K562 (cell line): ENCODE measurements around the gene VTN. TPM values are rescaled to one million over a fixed set of nuclear protein-coding genes. Genes with fewer than 3 reads are reported as not detected.
A peak's percentile ranks its signal among the peaks of the same experiment; 100 is the strongest.

Experiments
- ATAC-seq: fragments of 200-7000 bp; cut with Tn5 transposase; 3 replicates; pipeline ENCODE4 v1.9.1; 2020; ENCODE audit warnings: moderate library complexity
- BruUV-seq: library from RNA; stranded (reverse); fragments of 400-500 nt; replicated peaks from 2 replicates; lab custom pipeline; 2021; lab: Mats Ljungman, UMichigan
- CTCF ChIA-PET: fragments of 300-600 bp; formaldehyde crosslinking; extraction: SDS; loops from one replicate; lab custom pipeline; 2021; ENCODE audit warnings: low intra/inter-chr PET ratio; lab: Yijun Ruan, JAX
- POLR2A ChIA-PET: fragments of 300-600, 350-650 bp; sonication (Branson Sonifier 250); formaldehyde crosslinking; extraction: SDS; loops from one replicate; lab custom pipeline; 2021; ENCODE audit warnings: antibody characterized with exemption, inconsistent platforms; lab: Yijun Ruan, JAX
- DNase-seq, 4 experiments: peaks; one replicate each; pipeline versions ENCODE4 v3.0.0 to v3.0.0-alpha.2; 2011 to 2018; ENCODE audit warnings: low spot score in 3 of 4, mixed read lengths in 3 of 4; ENCODE audit errors: extremely low read depth in 1 of 4
- FAIRE-seq: peaks from 2 replicates; lab custom pipeline; 2011; peaks lifted over from hg19 to GRCh38; lab: Jason Lieb, UNC
- H2AFZ ChIP-seq: 2 replicates; pipeline ENCODE4 v1.6.0; 2011; ENCODE audit warnings: low read depth, low read length, control low read depth, inconsistent platforms
- H3K27ac ChIP-seq: fragments of 200-600 bp; 3 replicates; pipeline ENCODE4 v1.8.0; 2011; ENCODE audit warnings: low read depth, mild to moderate bottlenecking, control low read depth, inconsistent platforms, low read length, moderate library complexity, mixed read lengths; ENCODE audit errors: extremely low read depth
- H3K27me3 ChIP-seq, 2 experiments: fragments of 300-600 bp in 1 of 2; 2 replicates in 1 of 2; 3 replicates in 1 of 2; pipeline versions ENCODE4 v1.6.0 to v1.8.0; 2011; ENCODE audit warnings: inconsistent platforms in 2 of 2, low read length in 2 of 2, mild to moderate bottlenecking in 1 of 2, mixed read lengths in 1 of 2, moderate library complexity in 1 of 2; ENCODE audit not compliant: control insufficient read depth in 2 of 2, insufficient read depth in 2 of 2
- H3K36me3 ChIP-seq: fragments of 300-600 bp; 3 replicates; pipeline ENCODE4 v1.8.0; 2011; ENCODE audit warnings: mild to moderate bottlenecking, low read length, inconsistent platforms; ENCODE audit not compliant: control insufficient read depth, insufficient read depth
- H3K4me1 ChIP-seq, 2 experiments: fragments of 200-600 bp in 1 of 2; replicated peaks in 1 of 2; 2 replicates in 1 of 2; 3 replicates in 1 of 2; pipeline versions ENCODE4 v1.5.1 to v1.8.0; 2011; ENCODE audit warnings: inconsistent platforms in 2 of 2, low read length in 2 of 2, mild to moderate bottlenecking in 1 of 2, mixed read lengths in 1 of 2, moderate library complexity in 1 of 2; ENCODE audit not compliant: control insufficient read depth in 2 of 2, insufficient read depth in 2 of 2
- H3K4me2 ChIP-seq: 2 replicates; pipeline ENCODE4 v1.6.1; 2011; ENCODE audit warnings: low read length, control low read depth, inconsistent platforms, mixed read lengths; ENCODE audit not compliant: insufficient read depth
- H3K4me3 ChIP-seq: fragments of 200-600 bp; sonication (generic), shearing (Covaris generic); 2 replicates; pipeline ENCODE4 v1.5.1; 2016; ENCODE audit warnings: control low read depth, inconsistent platforms
- H3K79me2 ChIP-seq: fragments of 200-600 bp; 3 replicates; pipeline ENCODE4 v1.8.0; 2011; ENCODE audit warnings: low read length, inconsistent platforms; ENCODE audit not compliant: control insufficient read depth, insufficient read depth
- H3K9ac ChIP-seq, 2 experiments: 2 replicates each; pipeline versions ENCODE4 v1.6.0 to v1.6.1; 2011; ENCODE audit warnings: low read depth in 2 of 2, low read length in 2 of 2, control low read depth in 1 of 2, inconsistent platforms in 1 of 2, mild to moderate bottlenecking in 1 of 2, mixed read lengths in 1 of 2; ENCODE audit not compliant: insufficient read depth in 1 of 2
- H3K9me1 ChIP-seq: one replicate; pipeline ENCODE4 v1.6.0; 2011; ENCODE audit warnings: inconsistent platforms, mild to moderate bottlenecking, low read length, moderate library complexity; ENCODE audit not compliant: control insufficient read depth, insufficient read depth
- H3K9me3 ChIP-seq: replicated peaks from 2 replicates; pipeline ENCODE4 v1.5.1; 2011; ENCODE audit warnings: low read depth, low read length, inconsistent platforms; ENCODE audit not compliant: control insufficient read depth, insufficient read depth
- H4K20me1 ChIP-seq: replicated peaks from 2 replicates; pipeline ENCODE4 v1.6.1; 2011; ENCODE audit warnings: low read length, inconsistent platforms, mixed read lengths; ENCODE audit not compliant: control insufficient read depth, insufficient read depth
- DIDO1 ChIP-seq: fragments of 450-650 bp; IDR thresholded peaks from 2 replicates; pipeline ENCODE4 v1.6.1; 2016; ENCODE audit warnings: low read depth, missing biosample characterization, missing genetic modification characterization
- DMBX1 ChIP-seq: fragments of 250-450 bp; sonication (Bioruptor Pico); IDR thresholded peaks from 2 replicates; pipeline ENCODE4 v1.8.0; 2022; ENCODE audit warnings: inconsistent platforms, mild to moderate bottlenecking, moderate library complexity, borderline replicate concordance
- DNMT1 ChIP-seq: fragments of 450-650 bp; IDR thresholded peaks from 2 replicates; pipeline ENCODE4 v1.6.1; 2016; ENCODE audit warnings: antibody characterized with exemption, mild to moderate bottlenecking
- MBD2 ChIP-seq: sonication (generic); IDR thresholded peaks from 2 replicates; pipeline ENCODE4 v1.6.1; 2016; ENCODE audit warnings: low read depth, borderline replicate concordance
- NFYB ChIP-seq: IDR thresholded peaks from 2 replicates; pipeline ENCODE4 v1.6.1; 2011; ENCODE audit warnings: mild to moderate bottlenecking, moderate library complexity; ENCODE audit not compliant: insufficient read length; ENCODE audit errors: extremely low read depth
- RBM25 ChIP-seq: fragments of 200-400 bp; formaldehyde crosslinking; IDR thresholded peaks from 2 replicates; pipeline ENCODE4 v1.6.1; 2018; ENCODE audit warnings: low read length, low read depth, moderate library complexity; ENCODE audit not compliant: severe bottlenecking
- RHOXF2B ChIP-seq: fragments of 250-450 bp; sonication (Bioruptor Pico); conservative IDR thresholded peaks from 2 replicates; pipeline ENCODE4 v1.5.1; 2021
- TEAD2 ChIP-seq: fragments of 450-650 bp; IDR thresholded peaks from 2 replicates; pipeline ENCODE4 v1.6.1; 2016; ENCODE audit warnings: missing genetic modification characterization, control low read depth, missing compliant biosample characterization
- THRAP3 ChIP-seq: fragments of 450-650 bp; IDR thresholded peaks from 2 replicates; pipeline ENCODE4 v1.6.1; 2016; ENCODE audit warnings: mild to moderate bottlenecking, inconsistent platforms, borderline replicate concordance
- ZBED1 ChIP-seq: IDR thresholded peaks from 2 replicates; pipeline ENCODE4 v1.6.1; 2014
- ZNF24 ChIP-seq: fragments of 450-650 bp; IDR thresholded peaks from 2 replicates; pipeline ENCODE4 v1.6.1; 2016
- WGBS: fragments of 100-300 bp; shearing (Covaris generic); methylation state at CpG from one replicate; pipeline ENCODE4 v1.1.6; 2016; ENCODE audit warnings: low coverage, mixed read lengths; ENCODE audit not compliant: insufficient coverage; ENCODE audit errors: missing lambda C conversion rate; 5-methylcytosine and 5-hydroxymethylcytosine counted together
- in situ Hi-C: fragments of 300-500 bp; cut with MboI; formaldehyde crosslinking; loops from 4 replicates; pipeline ENCODE4 v1.15.0; 2018; ENCODE audit warnings: inconsistent platforms, mixed read lengths
- intact Hi-C: fragments of 100-400 bp; cut with micrococcal nuclease; formaldehyde crosslinking; loops from 2 replicates; pipeline ENCODE4 v1.14.2; 2022
- polyA plus RNA-seq, 8 experiments: library from polyadenylated mRNA; depleted of rRNA in 4 of 8; stranded (reverse) in 5 of 8; unstranded in 3 of 8; fragments of >200 nt; fragmentation: Nextera tagmentation in 2 of 8; fragmentation: Illumina TruSeq in 1 of 8; extraction: Ambion mirVana in 2 of 8; extraction: Trizol in 1 of 8; gene quantifications; 2 replicates each; pipeline versions ENCODE4 v1.2.1 to v1.2.3, GENCODE V29; 2011 to 2014; ENCODE audit warnings: inconsistent platforms in 1 of 8, missing spikeins in 1 of 8
- total RNA-seq, 7 experiments: library from RNA; depleted of rRNA in 6 of 7; stranded (reverse); fragments of >200 nt in 6 of 7; fragmentation: Illumina TruSeq in 2 of 7; extraction: Trizol in 2 of 7; gene quantifications; 2 replicates each; pipeline versions ENCODE4 v1.2.1 to v1.2.3, GENCODE V29; 2011 to 2021; ENCODE audit warnings: low replicate concordance in 1 of 7
- TF ChIP-seq, protein P1 (sequence below), 3 experiments: fragments of 200-800 bp in 1 of 3; fragments of 250-450 bp in 1 of 3; fragments of 450-650 bp in 1 of 3; sonication (Bioruptor Pico) in 1 of 3; sonication (Bioruptor generic) in 1 of 3; formaldehyde crosslinking in 1 of 3; IDR thresholded peaks; 2 replicates each; pipeline versions ENCODE4 v1.6.1 to v1.8.0; 2016 to 2022; ENCODE audit warnings: mild to moderate bottlenecking in 2 of 3, missing genetic modification characterization in 2 of 3, missing compliant biosample characterization in 1 of 3, moderate library complexity in 1 of 3
- TF ChIP-seq, protein P2 (sequence below): sonication (generic); formaldehyde crosslinking; IDR thresholded peaks from 2 replicates; pipeline ENCODE4 v1.8.0; 2022; ENCODE audit warnings: mild to moderate bottlenecking, low read depth, missing genetic modification reagents
- TF ChIP-seq, protein P3 (sequence below): fragments of 250-450 bp; sonication (Bioruptor Pico); IDR thresholded peaks from 2 replicates; pipeline ENCODE4 v1.8.0; 2021; ENCODE audit warnings: mild to moderate bottlenecking, moderate library complexity

Gene VTN
- total and polyA plus RNA-seq, 9 of the 15 experiments (the other 6 are each of a cell fraction or from before 2014, with no cell fraction given), result 0.13 to 1.0 (median 0.29) TPM; not detected in 1

DNA sequence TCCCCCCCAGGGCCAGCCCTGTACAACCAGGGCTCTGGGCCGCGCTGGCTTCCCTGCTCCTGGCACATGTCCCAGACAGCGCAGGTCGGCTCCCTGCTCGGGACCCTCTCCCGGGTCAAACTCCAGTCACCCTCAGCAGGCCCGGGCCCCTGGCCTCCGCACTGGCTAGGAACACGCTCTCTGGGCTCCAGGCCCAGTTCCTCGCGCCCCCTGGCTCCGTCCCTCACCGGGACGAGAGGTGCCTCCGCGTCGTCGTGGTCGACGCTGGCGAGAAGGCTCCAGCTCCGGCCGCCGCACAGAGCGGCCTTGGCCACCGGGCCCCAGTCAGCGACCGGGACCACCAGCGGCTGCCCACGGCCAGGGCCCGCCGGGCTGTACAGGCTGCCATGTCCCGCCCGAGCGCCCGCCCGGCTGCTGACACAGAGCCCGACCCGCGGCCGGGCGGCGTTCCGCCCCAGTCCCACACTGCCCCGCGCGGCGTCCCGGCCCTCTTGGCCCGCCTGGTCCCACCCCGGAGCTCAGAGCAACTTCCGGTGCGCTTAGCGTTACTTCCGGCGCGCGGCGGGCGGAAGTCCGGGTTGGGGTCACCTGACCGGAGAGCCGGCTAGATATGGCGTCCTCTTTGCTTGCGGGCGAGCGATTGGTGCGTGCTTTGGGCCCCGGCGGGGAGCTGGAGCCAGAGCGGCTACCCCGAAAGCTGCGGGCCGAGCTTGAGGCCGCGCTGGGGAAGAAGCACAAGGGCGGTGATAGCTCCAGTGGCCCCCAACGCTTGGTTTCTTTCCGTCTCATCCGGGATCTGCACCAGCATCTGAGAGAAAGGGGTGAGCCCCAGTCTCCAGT is 12.8 kb downstream of the VTN start, which contains the start of gene POLDIP2 (continued):
- TF ChIP-seq, protein P1, sequence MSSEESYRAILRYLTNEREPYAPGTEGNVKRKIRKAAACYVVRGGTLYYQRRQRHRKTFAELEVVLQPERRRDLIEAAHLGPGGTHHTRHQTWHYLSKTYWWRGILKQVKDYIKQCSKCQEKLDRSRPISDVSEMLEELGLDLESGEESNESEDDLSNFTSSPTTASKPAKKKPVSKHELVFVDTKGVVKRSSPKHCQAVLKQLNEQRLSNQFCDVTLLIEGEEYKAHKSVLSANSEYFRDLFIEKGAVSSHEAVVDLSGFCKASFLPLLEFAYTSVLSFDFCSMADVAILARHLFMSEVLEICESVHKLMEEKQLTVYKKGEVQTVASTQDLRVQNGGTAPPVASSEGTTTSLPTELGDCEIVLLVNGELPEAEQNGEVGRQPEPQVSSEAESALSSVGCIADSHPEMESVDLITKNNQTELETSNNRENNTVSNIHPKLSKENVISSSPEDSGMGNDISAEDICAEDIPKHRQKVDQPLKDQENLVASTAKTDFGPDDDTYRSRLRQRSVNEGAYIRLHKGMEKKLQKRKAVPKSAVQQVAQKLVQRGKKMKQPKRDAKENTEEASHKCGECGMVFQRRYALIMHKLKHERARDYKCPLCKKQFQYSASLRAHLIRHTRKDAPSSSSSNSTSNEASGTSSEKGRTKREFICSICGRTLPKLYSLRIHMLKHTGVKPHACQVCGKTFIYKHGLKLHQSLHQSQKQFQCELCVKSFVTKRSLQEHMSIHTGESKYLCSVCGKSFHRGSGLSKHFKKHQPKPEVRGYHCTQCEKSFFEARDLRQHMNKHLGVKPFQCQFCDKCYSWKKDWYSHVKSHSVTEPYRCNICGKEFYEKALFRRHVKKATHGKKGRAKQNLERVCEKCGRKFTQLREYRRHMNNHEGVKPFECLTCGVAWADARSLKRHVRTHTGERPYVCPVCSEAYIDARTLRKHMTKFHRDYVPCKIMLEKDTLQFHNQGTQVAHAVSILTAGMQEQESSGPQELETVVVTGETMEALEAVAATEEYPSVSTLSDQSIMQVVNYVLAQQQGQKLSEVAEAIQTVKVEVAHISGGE (CRISPR knock-in tag; IDR thresholded peaks at IDR 0.05), result peak; percentile 91 to 97 (median 94); a peak in 5 of 6 replicates
- peak; percentile 21 for TF ChIP-seq RBM25
- TF ChIP-seq DIDO1 (tag), result peak; percentile 86
- TF ChIP-seq, all 486 proteins: peak for 137

DNA sequence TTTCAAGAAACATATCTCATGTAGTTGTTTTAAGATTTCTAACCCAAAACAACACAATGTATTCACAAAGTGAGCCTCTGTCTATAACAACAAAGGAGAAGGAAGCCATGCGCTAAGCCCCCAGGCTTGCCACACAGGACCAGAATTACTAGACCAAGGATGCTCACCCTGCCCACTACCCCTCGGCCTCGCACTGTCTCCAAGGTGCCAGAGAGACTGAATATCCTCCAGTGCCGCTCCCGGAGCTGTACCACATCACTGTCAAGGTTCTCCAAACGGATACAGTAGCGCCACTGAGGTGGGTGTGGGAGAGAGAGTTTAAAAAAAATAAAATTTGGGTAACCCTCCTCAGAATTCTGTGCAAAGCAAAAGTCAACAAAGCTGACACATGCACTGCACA is 19.8 kb downstream of the VTN start:
- H3K4me2 ChIP-seq, result no peak overlapping the region
- ATAC-seq (no peak), DNase-seq (no peak), FAIRE-seq (no peak)
- H3K27me3 ChIP-seq, result no peaks in the 10 kb centered on the region
- no peak overlapping the region for H3K27ac ChIP-seq
- 99% methylated on average over 7 of the region's 7 CpGs for WGBS
- no peaks in the 10 kb centered on the region; a peak in 1 of 5 replicates for H3K4me1 ChIP-seq
- no TSS peak for BruUV-seq
- no peak overlapping the region for H2AFZ ChIP-seq
- ChIA-PET POLR2A (interaction anchor here (0.8 to 1.8 kb wide), 3 partner anchors 9 to 14 kb away, joined by 4 to 11 read pairs (median 8); partner anchors contain the start of genes IFT20 and TNFAIP1), CTCF (no interaction called here)
- intact Hi-C loops (no loop called here), in situ Hi-C loops (no loop called here)
- no peaks in the 10 kb centered on the region; the same call in 2 of the 3 replicates for H3K79me2 ChIP-seq
- H3K36me3 ChIP-seq, result peaks cover 96% of the 10 kb centered on the region
- H3K9ac ChIP-seq, result no peak overlapping the region
- H3K4me3 ChIP-seq, result no peak overlapping the region
- H3K9me1 ChIP-seq, result no peaks in the 10 kb centered on the region
- H3K9me3 ChIP-seq, result no peaks in the 10 kb centered on the region
- no peaks in the 10 kb centered on the region; the same call in none of the 2 replicates for H4K20me1 ChIP-seq
- TF ChIP-seq MBD2 (no peak), TEAD2 (tag) (no peak), THRAP3 (no peak), ZNF24 (no peak), RHOXF2B (no peak), DNMT1 (no peak), NFYB (no peak), DMBX1 (no peak), ZBED1 (no peak)
- TF ChIP-seq, protein P2, sequence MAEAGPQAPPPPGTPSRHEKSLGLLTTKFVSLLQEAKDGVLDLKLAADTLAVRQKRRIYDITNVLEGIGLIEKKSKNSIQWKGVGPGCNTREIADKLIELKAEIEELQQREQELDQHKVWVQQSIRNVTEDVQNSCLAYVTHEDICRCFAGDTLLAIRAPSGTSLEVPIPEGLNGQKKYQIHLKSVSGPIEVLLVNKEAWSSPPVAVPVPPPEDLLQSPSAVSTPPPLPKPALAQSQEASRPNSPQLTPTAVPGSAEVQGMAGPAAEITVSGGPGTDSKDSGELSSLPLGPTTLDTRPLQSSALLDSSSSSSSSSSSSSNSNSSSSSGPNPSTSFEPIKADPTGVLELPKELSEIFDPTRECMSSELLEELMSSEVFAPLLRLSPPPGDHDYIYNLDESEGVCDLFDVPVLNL (CRISPR knock-in tag), result no peak
- TF ChIP-seq, protein P3, sequence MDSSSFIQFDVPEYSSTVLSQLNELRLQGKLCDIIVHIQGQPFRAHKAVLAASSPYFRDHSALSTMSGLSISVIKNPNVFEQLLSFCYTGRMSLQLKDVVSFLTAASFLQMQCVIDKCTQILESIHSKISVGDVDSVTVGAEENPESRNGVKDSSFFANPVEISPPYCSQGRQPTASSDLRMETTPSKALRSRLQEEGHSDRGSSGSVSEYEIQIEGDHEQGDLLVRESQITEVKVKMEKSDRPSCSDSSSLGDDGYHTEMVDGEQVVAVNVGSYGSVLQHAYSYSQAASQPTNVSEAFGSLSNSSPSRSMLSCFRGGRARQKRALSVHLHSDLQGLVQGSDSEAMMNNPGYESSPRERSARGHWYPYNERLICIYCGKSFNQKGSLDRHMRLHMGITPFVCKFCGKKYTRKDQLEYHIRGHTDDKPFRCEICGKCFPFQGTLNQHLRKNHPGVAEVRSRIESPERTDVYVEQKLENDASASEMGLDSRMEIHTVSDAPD, result no peak
